ENCODE data around the gene CXADR.

CXADR gene

GRCh38 chr21:17542371-17543011 lies 29.6 kb downstream of the CXADR start:
- DNase-seq, result no peak

GRCh38 chr21:17545007-17545406 lies 32.2 kb downstream of the CXADR start:
- DNase-seq, result no peak

- no peak for DNase-seq
Observed at GRCh38 chr21:17548262-17548661, 35.4 kb downstream of the CXADR start.

- no peak for DNase-seq
Observed at GRCh38 chr21:17550671-17551308, 37.9 kb downstream of the CXADR start.

GRCh38 chr21:17552410-17552809 lies 39.6 kb downstream of the CXADR start:
- DNase-seq, result no peak

- no peak for DNase-seq
Observed at GRCh38 chr21:17554120-17554519, 41.3 kb downstream of the CXADR start.

- DNase-seq, result peak; percentile 6
Observed at GRCh38 chr21:17554679-17555465, 42.0 kb downstream of the CXADR start.

- DNase-seq, result no peak
Observed at GRCh38 chr21:17560377-17561025, 47.7 kb downstream of the CXADR start.

- no peak for DNase-seq
Observed at GRCh38 chr21:17570786-17571185, 57.9 kb downstream of the CXADR start.

GRCh38 chr21:17572431-17572830 lies 59.6 kb downstream of the CXADR start:
- no peak for DNase-seq

- no peak for DNase-seq
Observed at GRCh38 chr21:17575076-17575475, 62.2 kb downstream of the CXADR start.

- DNase-seq, result no peak
Observed at GRCh38 chr21:17576080-17576835, 63.4 kb downstream of the CXADR start.

- no peak for DNase-seq
Observed at GRCh38 chr21:17577701-17578100, 64.9 kb downstream of the CXADR start.

GRCh38 chr21:17578162-17578561 lies 65.3 kb downstream of the CXADR start:
- no peak for DNase-seq

- DNase-seq, result no peak
Observed at GRCh38 chr21:17578876-17579275, 66.0 kb downstream of the CXADR start.

GRCh38 chr21:17580319-17580718 lies 67.5 kb downstream of the CXADR start:
- no peak for DNase-seq

- no peak for DNase-seq
Observed at GRCh38 chr21:17583898-17584297, 71.1 kb downstream of the CXADR start.

- DNase-seq, result peak; percentile 48
Observed at GRCh38 chr21:17585875-17586450, 73.1 kb downstream of the CXADR start.

- peak; percentile 9 for DNase-seq
Observed at GRCh38 chr21:17590430-17590829, 77.6 kb downstream of the CXADR start.

GRCh38 chr21:17597680-17598079 lies 84.8 kb downstream of the CXADR start:
- DNase-seq, result no peak

GRCh38 chr21:17598437-17598836 lies 85.6 kb downstream of the CXADR start:
- DNase-seq, result no peak

GRCh38 chr21:17602874-17603273 lies 90.0 kb downstream of the CXADR start:
- peak; percentile 35 for DNase-seq
